ENCODE measurements around the gene PIP4K2B. TPM values are rescaled to one million over a fixed set of nuclear protein-coding genes. Genes with fewer than 3 reads are reported as not detected.

Gene PIP4K2B
- total RNA-seq, 2 experiments from 2014 or later, result 17.0 to 17.2 TPM

DNA sequence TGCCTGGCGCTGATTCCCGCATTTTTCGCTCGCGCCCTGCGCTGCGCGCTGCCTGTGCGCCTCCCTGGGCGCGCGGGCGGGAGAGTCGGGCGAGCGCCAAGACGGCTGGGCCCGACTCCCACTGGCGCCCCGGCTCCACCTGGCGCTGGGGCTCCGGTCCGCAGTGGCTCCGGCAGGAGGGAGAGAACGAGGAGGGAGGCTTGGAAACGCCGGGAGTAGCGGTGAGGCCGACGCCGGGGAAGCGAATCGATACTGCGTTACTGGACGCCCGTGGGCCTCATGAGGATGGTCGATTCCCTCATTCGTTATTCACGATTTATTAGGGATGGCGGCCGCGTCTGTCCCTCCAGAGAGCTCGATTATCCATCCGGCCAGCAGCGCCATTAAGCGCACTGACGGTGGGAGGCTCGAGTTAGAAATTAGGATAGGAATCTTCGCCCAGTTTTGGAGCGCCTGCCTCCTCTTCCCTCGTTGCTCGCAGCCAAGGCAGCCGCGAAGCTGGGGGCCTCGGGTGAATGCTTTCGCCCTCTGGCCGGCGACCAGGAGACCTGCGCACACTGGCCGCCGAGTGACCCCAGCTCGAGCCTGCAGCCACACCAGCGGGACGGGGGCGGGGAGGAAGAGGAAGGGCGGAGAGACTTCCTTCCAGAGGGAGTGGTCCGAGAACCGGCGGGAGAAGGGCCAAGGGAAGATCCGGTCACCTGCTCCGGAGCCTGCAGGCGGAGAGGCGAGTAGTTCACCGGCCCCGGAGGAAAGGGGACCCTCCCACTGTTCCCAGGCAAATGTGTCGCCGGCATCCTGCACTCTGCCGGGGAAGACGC, 49.9 kb downstream of the PIP4K2B start:
- no peak overlapping the region for H3K27ac ChIP-seq (ENCODE audit: low read depth in 1 of 2, low read length in 2 of 2)
- peaks cover 0 to 15% of the 10 kb centered on the region in 2 experiments for H3K9me3 ChIP-seq (ENCODE audit: control insufficient read depth in 1 of 2, insufficient read depth in 1 of 2, low read length in 2 of 2)
- H3K36me3 ChIP-seq (ENCODE audit: insufficient read depth, low read length), result peaks cover 3% of the 10 kb centered on the region
- POLR2A ChIA-PET, result interaction anchor here (0.6 to 0.9 kb wide), 3 partner anchors 14 to 47 kb away, joined by 3 read pairs; no protein-coding TSS in a partner anchor
- H3K4me3 ChIP-seq (ENCODE audit: low read length), result peak overlapping the region; percentile 47
- Mint-ChIP-seq H3K9me3 (no peaks in the 10 kb centered on the region), H3K27me3 (peaks cover 49% of the 10 kb centered on the region), H3K4me3 (peak overlapping the region; percentile 28), H3K36me3 (ENCODE audit: low read depth) (peaks cover 20% of the 10 kb centered on the region), H3K4me1 (ENCODE audit: low read depth) (peaks cover 48% of the 10 kb centered on the region), H3K27ac (no peak overlapping the region)
- TF ChIP-seq, protein P1, sequence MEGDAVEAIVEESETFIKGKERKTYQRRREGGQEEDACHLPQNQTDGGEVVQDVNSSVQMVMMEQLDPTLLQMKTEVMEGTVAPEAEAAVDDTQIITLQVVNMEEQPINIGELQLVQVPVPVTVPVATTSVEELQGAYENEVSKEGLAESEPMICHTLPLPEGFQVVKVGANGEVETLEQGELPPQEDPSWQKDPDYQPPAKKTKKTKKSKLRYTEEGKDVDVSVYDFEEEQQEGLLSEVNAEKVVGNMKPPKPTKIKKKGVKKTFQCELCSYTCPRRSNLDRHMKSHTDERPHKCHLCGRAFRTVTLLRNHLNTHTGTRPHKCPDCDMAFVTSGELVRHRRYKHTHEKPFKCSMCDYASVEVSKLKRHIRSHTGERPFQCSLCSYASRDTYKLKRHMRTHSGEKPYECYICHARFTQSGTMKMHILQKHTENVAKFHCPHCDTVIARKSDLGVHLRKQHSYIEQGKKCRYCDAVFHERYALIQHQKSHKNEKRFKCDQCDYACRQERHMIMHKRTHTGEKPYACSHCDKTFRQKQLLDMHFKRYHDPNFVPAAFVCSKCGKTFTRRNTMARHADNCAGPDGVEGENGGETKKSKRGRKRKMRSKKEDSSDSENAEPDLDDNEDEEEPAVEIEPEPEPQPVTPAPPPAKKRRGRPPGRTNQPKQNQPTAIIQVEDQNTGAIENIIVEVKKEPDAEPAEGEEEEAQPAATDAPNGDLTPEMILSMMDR (IDR thresholded peaks at IDR 0.05), result no peak
- DNase-seq (peak in 2 of 14 experiments; percentile 45 to 48), ATAC-seq (ENCODE audit: poor library complexity) (no peak)
- H3K27me3 ChIP-seq (ENCODE audit: control insufficient read depth in 1 of 2, insufficient read depth in 2 of 2, low read length in 2 of 2), result peaks cover 51 to 55% of the 10 kb centered on the region in 2 experiments
- CTCF ChIA-PET, result no interaction called here
- peaks cover 73% of the 10 kb centered on the region for H3K4me1 ChIP-seq (ENCODE audit: insufficient read depth, low read length)
- intact Hi-C loops (cut with DNase I, micrococcal nuclease), result loop anchor here (5.0 to 10.0 kb wide), 3 partner anchors 72 to 405 kb away; partner anchors contain the start of gene PLXDC1 (in 1 of the 2)

DNA sequence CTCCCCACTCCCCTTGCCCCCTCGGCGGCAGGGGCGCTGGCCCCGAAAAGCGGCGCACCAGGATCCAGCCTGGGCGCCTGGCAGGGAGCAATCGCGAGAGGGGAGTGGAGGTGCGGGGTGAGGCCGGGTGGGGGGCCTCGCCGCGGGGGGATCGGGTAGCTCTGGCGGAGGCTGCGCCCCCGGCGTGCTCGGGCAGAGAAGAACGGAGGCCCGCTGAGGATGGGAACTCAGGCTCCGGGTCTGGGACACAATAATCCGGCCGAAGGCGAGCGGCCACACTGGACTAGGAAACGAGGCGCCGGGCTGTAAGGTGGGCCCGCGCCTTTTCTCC, 50.5 kb downstream of the PIP4K2B start:
- Mint-ChIP-seq H3K27ac (no peak overlapping the region), H3K27me3 (peaks cover 50% of the 10 kb centered on the region), H3K4me3 (no peak overlapping the region), H3K9me3 (no peaks in the 10 kb centered on the region), H3K4me1 (ENCODE audit: low read depth) (peaks cover 45% of the 10 kb centered on the region), H3K36me3 (ENCODE audit: low read depth) (peaks cover 17% of the 10 kb centered on the region)
- CTCF ChIA-PET, result no interaction called here
- peak overlapping the region; percentile 47 for H3K4me3 ChIP-seq (ENCODE audit: low read length)
- H3K36me3 ChIP-seq (ENCODE audit: insufficient read depth, low read length), result no peaks in the 10 kb centered on the region
- no peak overlapping the region for H3K27ac ChIP-seq (ENCODE audit: low read depth in 1 of 2, low read length in 2 of 2)
- peaks cover 68% of the 10 kb centered on the region for H3K4me1 ChIP-seq (ENCODE audit: insufficient read depth, low read length)
- no peak for ATAC-seq (ENCODE audit: poor library complexity)
- H3K27me3 ChIP-seq (ENCODE audit: control insufficient read depth in 1 of 2, insufficient read depth in 2 of 2, low read length in 2 of 2), result peaks cover 51 to 57% of the 10 kb centered on the region in 2 experiments
- TF ChIP-seq, protein P1 (IDR thresholded peaks at IDR 0.05), result no peak
- POLR2A ChIA-PET, result interaction anchor here (0.9 kb wide), 2 partner anchors 44 to 47 kb away, joined by 3 read pairs; no protein-coding TSS in a partner anchor
- DNase-seq, result no peak
- intact Hi-C loops (cut with DNase I, micrococcal nuclease), result no loop called here
- peaks cover 0 to 15% of the 10 kb centered on the region in 2 experiments for H3K9me3 ChIP-seq (ENCODE audit: control insufficient read depth in 1 of 2, insufficient read depth in 1 of 2, low read length in 2 of 2)

DNA sequence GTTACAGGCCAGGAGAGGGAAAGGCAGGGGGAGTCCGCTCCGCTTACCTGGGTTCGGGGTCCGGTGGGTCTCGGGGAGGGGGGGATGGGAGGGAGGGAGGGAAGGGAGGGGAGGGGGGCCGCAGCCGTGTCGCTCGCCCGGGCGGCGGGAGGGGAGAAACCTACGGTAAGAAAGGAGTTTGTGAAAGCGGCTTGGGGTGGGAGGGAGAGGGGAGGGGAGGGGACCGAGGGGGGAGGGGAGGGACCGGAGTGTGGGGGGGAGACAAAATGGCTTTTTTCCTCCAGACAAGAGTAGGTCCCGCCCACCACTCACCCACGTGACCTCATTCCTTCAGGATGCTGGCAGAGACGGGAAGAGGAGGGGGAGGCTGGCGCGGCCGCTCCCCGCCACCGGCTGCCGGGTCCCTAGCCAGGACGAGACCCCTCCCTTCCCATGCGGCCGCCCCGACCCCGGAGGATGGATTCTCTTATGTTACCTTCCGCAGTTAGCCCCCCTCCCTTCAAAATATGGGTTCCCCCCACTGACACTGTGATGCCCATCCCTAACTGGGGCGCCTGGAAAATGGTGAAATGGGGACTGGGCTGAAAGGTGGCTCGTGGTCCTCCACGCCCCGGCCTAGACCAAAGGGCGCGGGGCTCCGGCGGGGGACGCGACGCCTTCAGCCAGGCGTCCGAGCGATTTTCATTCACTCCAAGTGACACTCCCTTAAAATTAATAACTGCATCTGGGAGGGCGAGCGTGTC, 51.0 kb downstream of the PIP4K2B start, which contains the start of gene PCGF2:
Gene PCGF2, minus strand, starts transcription at position 188 of the 743 bp plus-strand sequence. CDS start 7,934 bp downstream, outside the sequence.
- POLR2A ChIA-PET, result no interaction called here
- Mint-ChIP-seq H3K4me3 (peak within 1 kb of the TSS; percentile 73), H3K9me3 (no peaks in the 10 kb centered on the region), H3K36me3 (ENCODE audit: low read depth) (peaks cover 13% of the 10 kb centered on the region), H3K27ac (no peak within 1 kb of the TSS), H3K27me3 (peaks cover 50% of the 10 kb centered on the region), H3K4me1 (ENCODE audit: low read depth) (peaks cover 41% of the 10 kb centered on the region)
- H3K27ac ChIP-seq (ENCODE audit: low read depth in 1 of 2, low read length in 2 of 2), result no peak within 1 kb of the TSS
- H3K4me3 ChIP-seq (ENCODE audit: low read length), result peak within 1 kb of the TSS; percentile 47
- peaks cover 51 to 57% of the 10 kb centered on the region in 2 experiments for H3K27me3 ChIP-seq (ENCODE audit: control insufficient read depth in 1 of 2, insufficient read depth in 2 of 2, low read length in 2 of 2)
- H3K36me3 ChIP-seq (ENCODE audit: insufficient read depth, low read length), result no peaks in the 10 kb centered on the region
- DNase-seq (peak in 1 of 14 experiments; percentile 51), ATAC-seq (ENCODE audit: poor library complexity) (no peak)
- CTCF ChIA-PET, result no interaction called here
- intact Hi-C loops (cut with DNase I, micrococcal nuclease), result no loop called here
- H3K4me1 ChIP-seq (ENCODE audit: insufficient read depth, low read length), result peaks cover 63% of the 10 kb centered on the region
- TF ChIP-seq, protein P1 (IDR thresholded peaks at IDR 0.05), result no peak
- H3K9me3 ChIP-seq (ENCODE audit: control insufficient read depth in 1 of 2, insufficient read depth in 1 of 2, low read length in 2 of 2), result peaks cover 0 to 15% of the 10 kb centered on the region in 2 experiments

All from CD4-positive, alpha-beta T cell (primary cell).